ENCODE results near the gene HLA-F.
A peak's percentile ranks its signal among the peaks of the same experiment; 100 is the strongest.

Gene HLA-F

DNA sequence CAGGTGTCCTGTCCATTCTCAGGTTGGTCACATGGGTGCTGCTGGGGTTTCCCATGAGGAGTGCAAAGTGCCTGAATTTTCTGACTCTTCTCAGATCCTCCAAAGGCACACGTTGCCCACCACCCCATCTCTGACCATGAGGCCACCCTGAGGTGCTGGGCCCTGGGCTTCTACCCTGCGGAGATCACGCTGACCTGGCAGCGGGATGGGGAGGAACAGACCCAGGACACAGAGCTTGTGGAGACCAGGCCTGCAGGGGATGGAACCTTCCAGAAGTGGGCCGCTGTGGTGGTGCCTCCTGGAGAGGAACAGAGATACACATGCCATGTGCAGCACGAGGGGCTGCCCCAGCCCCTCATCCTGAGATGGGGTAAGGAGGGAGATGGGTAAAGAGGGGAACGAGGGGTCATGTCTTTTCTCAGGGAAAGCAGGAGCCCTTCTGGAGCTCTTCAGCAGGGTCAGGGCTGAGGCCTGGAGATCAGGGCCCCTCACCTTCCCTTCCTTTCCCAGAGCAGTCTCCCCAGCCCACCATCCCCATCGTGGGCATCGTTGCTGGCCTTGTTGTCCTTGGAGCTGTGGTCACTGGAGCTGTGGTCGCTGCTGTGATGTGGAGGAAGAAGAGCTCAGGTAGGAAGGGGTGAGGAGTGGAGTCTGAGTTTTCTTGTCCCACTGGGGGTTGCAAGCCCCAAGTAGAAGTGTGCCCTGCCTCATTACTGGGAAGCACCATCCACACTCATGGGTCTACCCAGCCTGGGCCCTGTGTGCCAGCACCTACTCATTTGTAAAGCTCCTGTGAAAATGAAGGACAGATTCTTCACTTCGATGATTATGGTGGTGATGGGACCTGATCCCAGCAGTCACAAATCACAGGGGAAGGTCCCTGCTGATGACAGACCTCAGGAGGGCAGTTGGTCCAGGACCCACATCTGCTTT lies 2.0 kb downstream of the HLA-F start:
- DNase-seq (ENCODE audit: low read depth, low spot score) = no peak

DNA sequence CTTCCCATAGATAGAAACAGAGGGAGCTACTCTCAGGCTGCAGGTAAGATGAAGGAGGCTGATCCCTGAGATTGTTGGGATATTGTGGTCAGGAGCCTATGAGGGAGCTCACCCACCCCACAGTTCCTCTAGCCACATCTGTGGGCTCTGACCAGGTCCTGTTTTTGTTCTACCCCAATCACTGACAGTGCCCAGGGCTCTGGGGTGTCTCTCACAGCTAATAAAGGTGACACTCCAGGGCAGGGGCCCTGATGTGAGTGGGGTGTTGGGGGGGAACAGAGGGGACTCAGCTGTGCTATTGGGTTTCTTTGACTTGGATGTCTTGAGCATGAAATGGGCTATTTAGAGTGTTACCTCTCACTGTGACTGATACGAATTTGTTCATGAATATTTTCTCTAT lies 2.8 kb downstream of the HLA-F start:
- DNase-seq (ENCODE audit: low read depth, low spot score) = no peak

DNA sequence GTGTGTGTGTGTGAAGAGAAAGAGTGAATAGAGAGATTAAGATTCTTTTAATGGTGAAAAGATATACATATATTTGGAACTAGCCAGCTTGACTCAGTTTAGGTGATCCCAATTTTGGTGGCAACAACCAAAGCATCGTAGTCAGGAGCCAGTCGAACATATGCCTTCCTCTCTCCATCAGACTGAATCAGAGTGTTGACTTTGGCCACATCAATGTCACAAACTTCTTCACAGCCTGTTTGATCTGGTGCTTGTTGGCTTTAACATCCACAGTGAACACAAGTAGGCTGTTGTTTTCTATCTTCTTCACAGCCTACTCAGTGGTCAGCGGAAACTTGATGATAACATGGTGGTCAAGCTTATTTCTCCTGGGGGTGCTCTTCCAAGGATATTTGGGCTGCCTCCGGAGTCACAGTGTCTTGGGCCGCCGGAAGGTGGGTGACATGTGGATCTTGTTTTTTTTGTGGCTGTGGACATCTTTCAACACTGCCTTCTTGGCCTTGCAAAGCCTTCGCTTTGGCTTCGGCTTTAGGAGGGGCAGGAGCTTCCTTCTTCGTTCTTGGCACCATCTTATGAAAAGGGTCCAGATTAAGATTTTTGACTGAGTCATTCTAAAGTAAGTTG lies 3.4 kb downstream of the HLA-F start:
- no peak for DNase-seq (ENCODE audit: low read depth, low spot score)

GRCh38 chr6:29727637-29728036 lies 4.4 kb downstream of the HLA-F start:
- DNase-seq (ENCODE audit: low read depth, low spot score) = no peak

- no peak for DNase-seq (ENCODE audit: low read depth, low spot score)
Observed at GRCh38 chr6:29728173-29728874, 5.1 kb downstream of the HLA-F start.

GRCh38 chr6:29728875-29729270 lies 5.6 kb downstream of the HLA-F start:
- DNase-seq (ENCODE audit: low read depth, low spot score) = no peak

DNA sequence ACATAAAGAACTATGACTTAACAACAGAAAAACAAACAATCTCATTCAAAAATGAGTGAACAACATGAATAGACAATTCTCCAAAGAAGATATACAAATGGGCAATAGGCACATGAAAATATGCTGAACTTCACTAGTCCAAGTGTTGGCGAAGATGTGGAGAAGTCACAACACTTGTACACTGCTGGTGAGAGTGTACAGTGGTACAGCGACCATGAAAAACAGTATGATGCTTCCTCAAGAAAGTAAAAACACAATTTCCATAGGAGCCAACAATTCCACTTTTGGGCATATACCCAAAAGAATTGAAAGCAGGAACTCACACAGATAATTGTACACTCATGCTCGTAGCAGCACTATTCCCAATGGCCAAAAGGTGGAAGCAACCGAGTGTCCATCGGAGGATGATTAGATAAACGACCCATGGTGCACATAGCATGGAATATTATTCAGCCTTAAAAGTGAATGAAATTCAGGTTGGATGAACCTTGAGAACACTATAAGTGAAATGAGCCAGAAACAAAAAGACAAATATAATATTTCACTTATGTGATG lies 6.6 kb downstream of the HLA-F start:
- no peak for DNase-seq (ENCODE audit: low read depth, low spot score)

GRCh38 chr6:29730575-29731126 lies 7.4 kb downstream of the HLA-F start:
- no peak for DNase-seq (ENCODE audit: low read depth, low spot score)

- no peak for DNase-seq (ENCODE audit: low read depth, low spot score)
Observed at GRCh38 chr6:29731281-29731680, 8.0 kb downstream of the HLA-F start.

GRCh38 chr6:29733057-29733456 lies 9.8 kb downstream of the HLA-F start:
- no peak for DNase-seq (ENCODE audit: low read depth, low spot score)

- DNase-seq (ENCODE audit: low read depth, low spot score) = no peak
Observed at GRCh38 chr6:29734046-29735018, 11.1 kb downstream of the HLA-F start.

DNA sequence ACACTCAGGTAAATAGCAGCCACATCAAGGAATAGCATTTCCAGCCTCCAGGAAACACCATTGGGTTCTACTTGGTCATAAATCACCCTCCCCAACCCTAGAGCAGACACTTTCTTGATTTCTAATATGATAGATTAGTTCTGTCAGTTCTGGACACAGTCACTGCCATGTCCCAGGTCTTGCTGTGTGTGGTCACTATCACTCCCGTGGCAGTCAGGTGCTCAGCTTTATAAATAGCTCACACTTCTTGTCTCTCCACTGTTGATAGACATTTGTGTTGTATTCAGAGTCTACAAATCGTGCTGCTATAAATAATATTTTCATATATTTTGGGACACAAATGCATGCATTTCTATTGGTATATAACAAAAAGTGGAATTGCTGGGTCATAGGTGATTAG lies 13.3 kb downstream of the HLA-F start:
- no peak for DNase-seq (ENCODE audit: low read depth, low spot score)

- peak; percentile 31 for DNase-seq (ENCODE audit: low read depth, low spot score)
Observed at GRCh38 chr6:29737707-29738630, 14.7 kb downstream of the HLA-F start.

DNA sequence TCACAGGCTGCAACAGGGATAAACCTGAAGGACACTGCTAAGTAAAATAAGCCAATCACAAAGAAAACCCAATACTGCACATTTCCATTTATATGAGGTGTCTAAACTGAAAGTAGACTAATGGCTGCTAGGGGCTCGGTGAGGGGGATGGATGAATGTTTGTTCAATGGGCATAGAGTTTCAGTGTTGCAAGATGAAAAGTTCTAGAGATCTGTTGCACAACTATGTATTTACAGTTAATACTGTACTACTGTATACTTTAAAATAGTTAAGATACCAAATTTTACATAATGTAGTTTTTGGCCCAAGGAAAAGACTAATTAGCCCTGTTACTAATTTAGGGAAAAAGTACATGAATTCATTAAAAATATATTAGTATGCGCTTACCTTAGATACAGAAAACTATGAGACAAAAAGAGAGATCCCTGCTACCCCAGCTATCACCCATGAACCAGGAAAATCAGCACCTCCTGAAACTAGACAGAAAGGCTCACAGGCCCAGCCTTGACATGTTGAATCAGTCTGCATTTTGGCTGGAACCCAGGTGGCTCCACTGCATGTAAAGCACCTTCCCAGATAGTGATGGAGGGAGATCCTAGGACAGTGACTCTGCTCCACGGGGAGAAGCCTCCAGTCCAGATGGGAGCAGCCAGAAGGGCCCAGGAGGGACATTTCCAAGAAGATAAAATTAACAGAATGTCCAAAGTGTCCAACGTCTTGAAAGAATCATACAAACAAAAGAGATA lies 16.1 kb downstream of the HLA-F start:
- DNase-seq (ENCODE audit: low read depth, low spot score) = no peak

GRCh38 chr6:29739882-29740261 lies 16.6 kb downstream of the HLA-F start:
- DNase-seq (ENCODE audit: low read depth, low spot score) = no peak

DNA sequence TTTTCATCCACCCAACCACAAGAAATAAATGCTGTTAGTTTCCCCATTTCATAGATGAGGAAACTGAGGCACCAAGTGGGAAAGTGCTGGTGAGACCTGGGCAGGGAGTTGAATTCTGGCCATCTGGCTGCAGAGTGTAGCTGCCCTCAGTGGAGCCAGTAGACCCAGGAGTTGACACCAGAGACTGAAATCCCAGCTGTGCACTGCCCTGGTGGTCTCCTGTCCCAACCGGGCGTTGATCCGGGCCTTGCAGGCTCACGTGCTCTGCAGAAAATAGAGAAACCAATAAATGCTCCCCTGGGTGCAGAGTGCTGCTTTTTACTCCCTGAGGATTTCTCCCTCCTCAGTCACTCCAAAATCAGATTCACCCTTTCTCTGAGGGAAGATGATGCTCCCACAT lies 18.4 kb downstream of the HLA-F start:
- no peak for DNase-seq (ENCODE audit: low read depth, low spot score)

- DNase-seq (ENCODE audit: low read depth, low spot score) = no peak
Observed at GRCh38 chr6:29742127-29742526, 18.9 kb downstream of the HLA-F start.

- DNase-seq (ENCODE audit: low read depth, low spot score) = no peak
Observed at GRCh38 chr6:29743025-29743424, 19.8 kb downstream of the HLA-F start.

DNA sequence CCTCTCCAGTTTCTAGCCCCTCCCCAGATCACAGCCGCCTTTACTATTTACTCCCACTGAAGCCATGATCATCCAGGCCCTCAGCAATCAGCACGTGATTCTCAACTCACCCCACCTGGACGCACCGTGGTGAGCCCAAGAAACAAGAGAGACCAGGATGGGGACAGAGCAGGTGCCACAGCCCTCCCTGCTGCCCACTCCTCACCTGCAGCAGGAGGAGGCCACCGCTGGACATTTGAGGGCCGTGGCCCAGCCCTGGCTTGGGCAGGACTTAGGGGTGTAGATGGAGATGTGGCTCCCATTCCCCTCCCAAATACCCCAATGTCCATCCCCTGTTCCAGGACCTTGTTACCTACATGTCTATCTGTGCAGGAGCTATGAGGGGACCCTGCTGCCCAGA lies 20.3 kb downstream of the HLA-F start:
- DNase-seq (ENCODE audit: low read depth, low spot score) = no peak

All from smooth muscle cell of the brain vasculature (primary cell).